Measurements from ENCODE around the gene ZNF562.

DNA sequence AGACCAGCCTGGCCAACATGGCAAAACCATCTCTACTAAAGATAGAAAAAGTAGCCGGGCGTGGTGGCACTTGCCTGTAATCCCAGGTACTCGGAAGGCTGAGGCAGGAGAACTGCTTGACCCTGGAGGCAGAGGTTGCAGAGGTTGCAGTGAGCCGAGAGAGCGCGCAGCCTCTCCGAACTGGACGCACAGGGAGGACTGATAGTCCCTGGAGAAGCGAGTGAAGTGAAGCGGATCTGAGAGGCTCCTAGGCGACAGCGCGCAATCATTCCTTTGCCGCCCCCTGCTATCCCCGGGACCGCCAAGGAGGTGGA, 54.1 kb downstream of the ZNF562 start:
- TF ChIP-seq, protein P1, sequence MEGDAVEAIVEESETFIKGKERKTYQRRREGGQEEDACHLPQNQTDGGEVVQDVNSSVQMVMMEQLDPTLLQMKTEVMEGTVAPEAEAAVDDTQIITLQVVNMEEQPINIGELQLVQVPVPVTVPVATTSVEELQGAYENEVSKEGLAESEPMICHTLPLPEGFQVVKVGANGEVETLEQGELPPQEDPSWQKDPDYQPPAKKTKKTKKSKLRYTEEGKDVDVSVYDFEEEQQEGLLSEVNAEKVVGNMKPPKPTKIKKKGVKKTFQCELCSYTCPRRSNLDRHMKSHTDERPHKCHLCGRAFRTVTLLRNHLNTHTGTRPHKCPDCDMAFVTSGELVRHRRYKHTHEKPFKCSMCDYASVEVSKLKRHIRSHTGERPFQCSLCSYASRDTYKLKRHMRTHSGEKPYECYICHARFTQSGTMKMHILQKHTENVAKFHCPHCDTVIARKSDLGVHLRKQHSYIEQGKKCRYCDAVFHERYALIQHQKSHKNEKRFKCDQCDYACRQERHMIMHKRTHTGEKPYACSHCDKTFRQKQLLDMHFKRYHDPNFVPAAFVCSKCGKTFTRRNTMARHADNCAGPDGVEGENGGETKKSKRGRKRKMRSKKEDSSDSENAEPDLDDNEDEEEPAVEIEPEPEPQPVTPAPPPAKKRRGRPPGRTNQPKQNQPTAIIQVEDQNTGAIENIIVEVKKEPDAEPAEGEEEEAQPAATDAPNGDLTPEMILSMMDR (IDR thresholded peaks at IDR 0.05; ENCODE audit: insufficient read depth, low read depth, low read length) = no peak
- TF ChIP-seq EZH2 (IDR thresholded peaks at IDR 0.05; ENCODE audit: insufficient read depth, low read length) = no peak

Data from astrocyte (in vitro differentiated cells and primary cell).